GM18511 (cell line): ENCODE data around the gene TBC1D8.
A peak's percentile ranks its signal among the peaks of the same experiment; 100 is the strongest.
"Not testable (repeated sequence)": the region's sequence is repeated elsewhere in the genome, so short reads cannot be mapped to it uniquely, and the experiment has no call there.

ENCODE experiments used
- ATAC-seq: cut with Tn5 transposase; IDR thresholded peaks from one replicate; pipeline ENCODE4 v1.9.1; 2021; ENCODE audit warnings: mild to moderate bottlenecking, moderate library complexity; ENCODE audit not compliant: unreplicated experiment

The TBC1D8 gene

DNA sequence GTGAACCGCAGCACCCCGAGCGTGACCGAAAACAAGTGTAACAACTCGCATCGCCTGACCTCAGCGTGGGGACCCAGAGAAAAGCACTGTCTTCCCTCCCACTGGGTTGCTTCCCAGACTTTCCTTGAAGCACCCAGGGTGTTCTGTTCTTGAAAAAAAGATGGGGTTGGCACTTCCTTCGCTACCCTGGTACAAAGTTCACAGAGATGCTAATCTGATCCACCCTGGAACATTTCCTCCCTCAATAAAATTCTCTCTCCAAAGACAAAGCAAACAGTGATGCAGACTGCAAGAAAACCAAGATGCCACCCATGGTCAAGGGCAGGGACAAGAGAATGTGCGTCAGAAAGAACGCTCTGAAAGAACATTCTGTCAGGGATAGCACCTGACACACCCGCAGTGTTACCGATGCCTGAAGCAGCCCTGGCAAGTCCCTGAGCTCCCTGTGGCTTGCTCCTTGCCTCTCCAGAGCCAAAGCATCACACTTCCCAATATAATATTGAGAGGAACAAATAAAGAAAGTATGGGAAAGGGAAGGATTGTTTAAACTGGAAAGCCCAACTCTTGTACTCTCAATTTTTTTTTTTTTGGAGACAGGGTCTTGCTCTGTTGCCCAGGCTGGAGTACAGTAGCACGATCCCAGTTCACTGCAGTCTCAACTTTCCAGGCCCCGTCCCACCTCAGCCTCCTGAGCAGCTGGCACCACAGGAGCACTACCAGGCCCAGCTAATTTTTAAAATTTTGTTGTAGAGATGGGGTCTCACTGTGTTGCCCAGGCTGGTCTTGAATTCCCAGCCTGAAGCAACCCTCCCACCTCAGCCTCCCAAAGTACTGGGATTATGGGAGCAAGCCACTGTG is 70.7 kb downstream of the TBC1D8 start:
- ATAC-seq, result no peak

GRCh38 chr2:101076581-101076980 is 74.6 kb downstream of the TBC1D8 start:
- no peak for ATAC-seq

- ATAC-seq, result peak; percentile 61
Observed at GRCh38 chr2:101064868-101065549, 86.2 kb downstream of the TBC1D8 start.

DNA sequence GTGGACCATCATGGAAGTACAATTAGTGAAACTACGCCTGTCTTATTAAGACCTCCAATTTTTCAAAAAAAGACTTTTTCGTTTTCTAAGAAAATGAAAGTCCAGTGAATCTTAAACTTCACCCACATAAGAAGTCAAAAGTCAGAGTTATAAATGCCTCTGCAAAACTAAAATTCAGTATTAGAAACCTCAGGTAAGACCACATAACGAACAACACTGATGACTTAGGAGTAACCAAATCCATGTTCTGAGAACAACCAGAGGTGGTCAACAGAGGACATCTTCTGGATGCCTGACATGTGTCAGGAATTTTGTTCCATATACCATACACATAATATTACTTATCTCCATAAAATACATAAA is 86.7 kb downstream of the TBC1D8 start:
- peak; percentile 26 for ATAC-seq

GRCh38 chr2:101064125-101064502 is 87.1 kb downstream of the TBC1D8 start:
- ATAC-seq, result peak; percentile 6

DNA sequence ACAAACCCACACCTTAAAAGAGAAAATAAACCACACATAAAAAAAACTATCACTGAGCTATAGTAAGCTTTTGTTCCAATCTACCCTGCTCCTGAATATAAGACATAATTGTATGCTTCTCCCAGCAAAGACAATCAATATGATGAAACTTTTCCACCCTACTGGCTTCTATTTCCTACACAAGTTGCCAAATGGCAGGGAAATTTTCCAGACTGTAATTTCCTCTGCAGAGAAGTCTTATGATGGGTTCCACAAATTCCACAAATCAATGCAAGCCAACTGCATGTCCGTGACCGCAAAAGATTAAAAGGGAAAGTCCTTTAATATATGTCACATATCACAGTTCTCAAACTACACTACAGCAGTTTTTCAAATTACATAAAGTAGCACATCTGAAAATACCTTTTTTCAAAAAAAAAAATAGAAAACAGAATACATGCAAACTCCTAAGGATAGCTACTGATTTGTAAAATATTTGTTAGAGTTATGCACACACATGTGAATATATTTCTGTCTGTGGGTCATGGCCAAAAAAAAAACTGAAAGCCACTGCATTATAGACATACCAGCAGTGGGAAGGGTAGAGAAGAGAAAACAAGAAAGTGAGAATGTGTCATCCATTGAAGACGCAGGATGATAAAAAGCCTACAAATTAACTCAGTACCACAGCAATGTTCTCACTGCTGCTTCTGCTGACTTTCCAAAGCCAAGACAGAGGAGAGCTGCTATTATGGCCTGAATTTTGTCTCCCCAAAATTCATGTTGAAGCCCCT is 87.6 kb downstream of the TBC1D8 start:
- no peak for ATAC-seq

GRCh38 chr2:101058386-101058785 is 92.8 kb downstream of the TBC1D8 start:
- no peak for ATAC-seq

DNA sequence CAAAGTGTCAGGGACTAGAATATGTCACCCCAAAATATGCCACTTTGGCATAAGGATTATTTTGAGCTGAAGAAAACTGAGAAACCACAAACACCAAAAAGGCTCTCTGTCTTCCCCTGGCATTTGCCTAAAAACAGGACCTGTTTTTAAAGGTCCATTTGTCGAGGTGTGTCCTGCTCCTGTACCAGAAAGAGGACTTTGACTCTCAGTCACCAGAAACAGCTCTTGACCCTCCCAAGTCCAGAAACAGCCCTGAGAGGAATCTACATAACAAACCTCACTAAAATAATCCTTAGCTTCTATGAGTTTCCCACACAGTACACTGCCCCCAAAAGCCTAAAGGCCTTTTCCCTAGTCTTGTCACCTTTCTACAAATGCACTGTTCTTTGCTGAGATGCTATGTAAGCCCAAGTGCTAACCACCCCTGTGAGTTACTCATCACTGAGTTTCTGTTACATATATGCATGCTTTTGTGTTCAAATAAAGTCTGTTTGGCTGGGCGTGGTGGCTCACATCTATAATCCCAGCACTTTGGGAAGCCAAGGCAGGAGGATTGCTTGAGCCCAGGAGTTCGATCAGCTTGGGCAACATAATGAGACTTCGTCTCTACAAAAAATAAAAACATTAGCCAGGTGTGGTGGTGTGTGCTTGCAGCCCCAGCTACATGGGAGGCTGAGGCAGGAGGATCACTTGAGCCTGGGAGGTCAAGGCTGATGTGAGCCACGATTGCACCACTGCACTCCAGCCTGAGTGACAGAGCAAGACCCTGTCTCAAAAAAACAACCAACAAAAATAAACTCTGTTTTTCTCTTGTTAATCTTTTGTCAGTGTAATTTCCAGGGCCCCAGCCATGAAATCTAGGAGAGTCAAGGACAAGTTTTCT is 93.9 kb downstream of the TBC1D8 start:
- ATAC-seq, result no peak

- ATAC-seq, result no peak
Observed at GRCh38 chr2:101053117-101053516, 98.1 kb downstream of the TBC1D8 start.

DNA sequence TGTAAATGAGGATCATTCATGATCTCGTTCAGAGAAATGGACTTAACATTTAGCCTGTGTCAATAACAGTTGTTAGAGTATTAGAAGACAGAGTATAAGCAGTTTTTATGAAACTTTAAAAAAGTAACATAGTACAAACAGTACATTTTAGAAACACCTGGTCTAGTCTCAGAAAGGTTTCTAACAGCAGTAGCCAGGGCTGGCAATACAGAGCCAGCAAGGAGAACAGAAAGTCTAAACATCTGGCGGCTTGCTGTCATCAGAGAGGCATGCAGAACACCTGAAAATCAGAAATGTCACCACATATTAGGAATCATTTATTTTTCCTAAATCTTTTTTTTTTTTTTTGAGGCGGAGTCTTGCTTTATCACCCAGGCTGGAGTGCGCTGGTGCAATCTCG is 99.0 kb downstream of the TBC1D8 start:
- ATAC-seq, result no peak

DNA sequence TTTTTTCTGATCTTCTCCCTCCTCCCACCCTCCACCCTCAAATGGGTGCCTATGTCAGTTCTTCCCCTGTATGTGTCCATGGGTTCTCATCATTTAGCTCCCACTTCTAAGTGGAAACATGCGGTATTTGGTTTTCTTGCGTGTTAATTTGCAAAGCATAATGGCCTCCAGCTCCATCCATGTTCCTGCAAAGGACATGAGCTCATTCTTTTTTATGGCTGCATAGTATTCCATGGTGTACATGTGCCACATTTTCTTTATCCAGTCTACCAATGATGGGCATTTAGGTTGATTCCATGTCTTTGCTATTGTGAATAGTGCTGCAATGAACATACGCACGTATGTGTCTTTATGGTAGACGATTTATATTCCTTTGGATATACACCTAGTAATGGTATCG is 100.3 kb downstream of the TBC1D8 start:
- not testable (repeated sequence) for ATAC-seq

GRCh38 chr2:101048756-101049155 is 102.4 kb downstream of the TBC1D8 start:
- no peak for ATAC-seq

- no peak for ATAC-seq
Observed at GRCh38 chr2:101047774-101048173, 103.4 kb downstream of the TBC1D8 start.

DNA sequence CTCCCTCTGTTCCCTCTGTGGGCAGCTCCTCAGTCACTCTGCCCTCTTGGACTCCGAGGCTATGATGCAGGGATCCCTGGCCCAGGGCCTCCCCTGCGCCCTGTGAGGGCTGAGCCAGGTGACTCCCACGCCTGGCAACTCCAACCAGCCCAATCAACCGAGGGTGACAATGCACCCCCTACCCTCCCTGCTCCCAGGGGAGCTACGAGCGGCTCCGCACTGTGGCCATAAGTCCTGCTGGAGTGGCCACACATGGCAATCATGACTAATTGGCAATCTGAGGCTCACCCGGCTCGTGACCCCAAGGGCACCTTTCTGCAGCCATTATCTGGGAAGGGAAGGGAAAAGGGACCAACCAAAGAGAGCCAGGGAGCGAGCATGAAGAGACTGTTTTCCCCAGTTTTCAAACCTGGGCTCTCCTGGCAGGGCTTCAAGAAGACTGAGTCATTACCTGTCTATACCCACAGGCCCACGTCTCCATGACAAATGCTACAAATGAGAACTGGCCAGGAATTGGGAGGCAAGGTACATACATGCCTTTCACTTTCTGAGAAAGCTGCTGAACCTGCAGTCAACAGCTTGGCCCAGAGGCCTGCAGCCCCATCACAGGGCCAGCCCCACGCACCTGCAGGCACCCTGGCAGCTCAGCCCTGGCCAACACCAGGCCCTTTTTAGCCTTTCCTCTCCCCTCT is 104.0 kb downstream of the TBC1D8 start:
- no peak for ATAC-seq

GRCh38 chr2:101045330-101045729 is 105.9 kb downstream of the TBC1D8 start:
- no peak for ATAC-seq

DNA sequence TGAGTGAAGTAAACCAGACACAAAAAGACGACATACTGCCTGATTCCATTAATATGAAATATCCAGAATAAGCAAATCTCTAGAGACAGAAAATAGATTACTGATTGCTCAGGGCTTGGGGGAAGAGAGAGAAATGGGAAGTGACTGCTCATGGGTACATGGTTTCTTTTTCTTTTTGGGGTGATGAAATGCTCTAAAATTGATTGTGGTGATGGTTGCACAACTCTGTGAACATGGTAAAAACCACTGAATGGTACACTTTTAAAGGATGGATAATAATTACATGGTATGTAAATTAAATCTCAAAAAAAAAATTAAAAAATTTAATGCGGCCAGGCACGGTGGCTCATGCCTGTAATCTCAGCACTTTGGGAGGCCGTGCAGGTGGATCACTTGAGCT is 109.8 kb downstream of the TBC1D8 start:
- no peak for ATAC-seq

- ATAC-seq, result no peak
Observed at GRCh38 chr2:101040761-101041160, 110.4 kb downstream of the TBC1D8 start.

- no peak for ATAC-seq
Observed at GRCh38 chr2:101040072-101040471, 111.1 kb downstream of the TBC1D8 start.

DNA sequence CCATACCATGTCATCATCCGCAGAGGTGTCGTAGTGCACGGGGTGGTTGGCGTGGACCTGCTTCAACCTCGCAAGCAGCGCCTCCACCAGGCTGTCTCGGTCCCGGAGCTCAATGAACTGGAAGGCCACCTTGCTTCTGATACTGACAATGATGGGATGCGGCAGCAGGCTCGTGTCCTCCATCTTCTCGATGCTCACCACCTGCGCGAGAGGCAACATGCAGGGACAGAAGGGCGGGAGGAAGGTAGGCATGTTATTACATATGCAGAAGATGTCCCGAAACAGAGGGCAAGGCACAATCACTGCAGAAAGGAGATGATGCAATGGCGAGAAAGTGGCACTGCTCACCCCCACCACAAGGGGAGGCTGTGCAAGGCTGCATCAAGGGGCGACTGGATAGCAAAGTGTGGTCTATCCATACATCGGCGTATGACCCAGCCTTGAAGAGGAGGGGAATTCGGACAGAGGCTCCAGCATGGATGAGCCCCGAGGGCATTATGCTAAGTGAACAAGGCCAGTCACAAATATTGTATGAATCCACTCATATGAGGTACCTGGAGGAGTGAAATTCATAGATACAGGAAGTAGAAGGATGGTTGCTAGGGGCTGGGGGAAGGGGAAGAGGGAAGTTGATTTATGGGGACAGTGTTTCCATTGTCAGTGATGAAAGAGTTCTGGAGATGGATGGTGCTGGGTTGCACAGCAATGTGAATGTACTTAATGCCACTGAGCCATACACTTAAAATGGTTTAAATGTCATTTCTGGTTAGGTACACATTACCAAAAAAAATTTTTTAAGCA is 112.5 kb downstream of the TBC1D8 start:
- no peak for ATAC-seq
